Caco-2 (cell line): ENCODE results near the gene UBE2D4. TPM values are rescaled to one million over a fixed set of nuclear protein-coding genes. Genes with fewer than 3 reads are reported as not detected.
"Not testable (repeated sequence)": the region's sequence is repeated elsewhere in the genome, so short reads cannot be mapped to it uniquely, and the experiment has no call there.

Experiments
- BruUV-seq: library from RNA; stranded (reverse); fragments of 400-500 nt; replicated peaks from 2 replicates; lab custom pipeline; 2021; lab: Mats Ljungman, UMichigan
- CTCF ChIA-PET: fragments of 300-600 bp; sonication (Branson Sonifier 250); formaldehyde crosslinking; loops from one replicate; lab custom pipeline; 2022; ENCODE audit warnings: antibody characterized with exemption; lab: Charles Lee
- POLR2A ChIA-PET: fragments of 300-600 bp; sonication (Branson Sonifier 250); formaldehyde crosslinking; loops from one replicate; lab custom pipeline; 2022; ENCODE audit warnings: antibody characterized with exemption; lab: Charles Lee
- DNase-seq, 2 experiments: peaks; one replicate each; pipeline versions ENCODE4 v3.0.0 to v3.0.0-alpha.2; 2020 to 2022
- H3K27me3 ChIP-seq: replicated peaks from 2 replicates; pipeline ENCODE4 v1.6.0; 2011; ENCODE audit warnings: low read length; ENCODE audit not compliant: control insufficient read depth, insufficient read depth
- H3K36me3 ChIP-seq: 2 replicates; pipeline ENCODE4 v1.5.1; 2011; ENCODE audit warnings: low read length; ENCODE audit not compliant: control insufficient read depth, insufficient read depth
- H3K4me1 ChIP-seq: fragments of 250-450 bp; sonication (Bioruptor Pico); 2 replicates; pipeline ENCODE4 v1.5.1; 2020; ENCODE audit warnings: mild to moderate bottlenecking
- H3K4me3 ChIP-seq: 2 replicates; pipeline ENCODE4 v1.5.1; 2011; ENCODE audit warnings: low read depth, mild to moderate bottlenecking, control low read depth, low read length
- H3K9me3 ChIP-seq: fragments of 250-450 bp; sonication (Bioruptor Pico); 2 replicates; pipeline ENCODE4 v1.5.1; 2020; ENCODE audit warnings: mild to moderate bottlenecking, moderate library complexity
- H3K27ac Mint-ChIP-seq: one replicate; pipeline ENCODE4 v1.8.0; 2022; ENCODE audit warnings: mixed read lengths; ENCODE audit not compliant: unreplicated experiment
- H3K27me3 Mint-ChIP-seq: one replicate; pipeline ENCODE4 v1.8.0; 2022; ENCODE audit warnings: mixed read lengths; ENCODE audit not compliant: insufficient read depth, unreplicated experiment
- H3K36me3 Mint-ChIP-seq: one replicate; pipeline ENCODE4 v1.8.0; 2022; ENCODE audit warnings: mild to moderate bottlenecking, mixed read lengths; ENCODE audit not compliant: insufficient read depth, unreplicated experiment
- H3K4me1 Mint-ChIP-seq: one replicate; pipeline ENCODE4 v1.8.0; 2022; ENCODE audit warnings: low read depth, mixed read lengths; ENCODE audit not compliant: unreplicated experiment
- H3K4me3 Mint-ChIP-seq: one replicate; pipeline ENCODE4 v1.8.0; 2022; ENCODE audit warnings: mild to moderate bottlenecking, moderate library complexity, mixed read lengths; ENCODE audit not compliant: unreplicated experiment
- H3K9me3 Mint-ChIP-seq: one replicate; pipeline ENCODE4 v1.8.0; 2022; ENCODE audit warnings: mixed read lengths; ENCODE audit not compliant: unreplicated experiment
- CTCF ChIP-seq, 2 experiments: fragments of 200-600 bp in 1 of 2; IDR thresholded peaks; 1 replicate in 1 of 2; 2 replicates in 1 of 2; pipeline versions ENCODE4 v1.5.1 to v1.8.0; 2011 to 2022; ENCODE audit warnings: antibody characterized with exemption in 1 of 2, control low read depth in 1 of 2, inconsistent platforms in 1 of 2, low read depth in 1 of 2, low read length in 1 of 2, mild to moderate bottlenecking in 1 of 2, moderate library complexity in 1 of 2; ENCODE audit not compliant: insufficient read depth in 1 of 2, severe bottlenecking in 1 of 2, unreplicated experiment in 1 of 2
- intact Hi-C: fragments of 100-400 bp; cut with micrococcal nuclease; formaldehyde crosslinking; loops from one replicate; pipeline ENCODE4 v1.10.0; 2022; ENCODE audit not compliant: unreplicated experiment
- total RNA-seq: library from RNA; stranded (reverse); gene quantifications from 2 replicates; pipeline ENCODE4 v1.2.3, GENCODE V29; 2022

UBE2D4 gene
- total RNA-seq, 1 experiment from 2014 or later, result 15.4 TPM

- BruUV-seq, H3K9me3 ChIP-seq, H3K4me1 ChIP-seq, H3K27me3 Mint-ChIP-seq, H3K4me1 Mint-ChIP-seq, H3K36me3 ChIP-seq, H3K27me3 ChIP-seq, H3K4me3 Mint-ChIP-seq, intact Hi-C loops, H3K9me3 Mint-ChIP-seq, H3K36me3 Mint-ChIP-seq, H3K4me3 ChIP-seq, POLR2A ChIA-PET, CTCF ChIA-PET: not testable (repeated sequence)
- TF ChIP-seq CTCF (IDR thresholded peaks at IDR 0.05; ENCODE audit: insufficient read depth in 1 of 2, low read depth in 1 of 2, low read length in 1 of 2, severe bottlenecking in 1 of 2, unreplicated experiment in 1 of 2), result peak; percentile 41 to 70
- DNase-seq, result peak; percentile 77 to 83
- H3K27ac Mint-ChIP-seq, result peak overlapping the region; percentile 51
Observed at GRCh38 chr7:43985904-43986864, 59.9 kb downstream of the UBE2D4 start.

GRCh38 chr7:43987476-43987875 lies 61.2 kb downstream of the UBE2D4 start:
- H3K9me3 ChIP-seq, H3K27me3 ChIP-seq, BruUV-seq, H3K4me3 Mint-ChIP-seq, H3K36me3 Mint-ChIP-seq, H3K4me1 Mint-ChIP-seq, H3K9me3 Mint-ChIP-seq, H3K27ac Mint-ChIP-seq, DNase-seq, intact Hi-C loops, POLR2A ChIA-PET, H3K4me3 ChIP-seq, H3K36me3 ChIP-seq, H3K27me3 Mint-ChIP-seq, H3K4me1 ChIP-seq: not testable (repeated sequence)
- CTCF ChIA-PET, result interaction anchor here (0.7 kb wide), 1 partner anchor 123 kb away, joined by 5 read pairs; no protein-coding TSS in a partner anchor

GRCh38 chr7:43990011-43990585 lies 63.9 kb downstream of the UBE2D4 start:
- BruUV-seq, H3K36me3 ChIP-seq, H3K4me1 ChIP-seq, H3K9me3 ChIP-seq, DNase-seq, H3K9me3 Mint-ChIP-seq, H3K36me3 Mint-ChIP-seq, intact Hi-C loops, H3K27me3 ChIP-seq, CTCF ChIA-PET, POLR2A ChIA-PET, H3K27me3 Mint-ChIP-seq, H3K27ac Mint-ChIP-seq, H3K4me3 ChIP-seq, H3K4me3 Mint-ChIP-seq, H3K4me1 Mint-ChIP-seq: not testable (repeated sequence)

GRCh38 chr7:43990829-43991228 lies 64.6 kb downstream of the UBE2D4 start:
- DNase-seq, H3K9me3 Mint-ChIP-seq, H3K4me3 ChIP-seq, POLR2A ChIA-PET, H3K27ac Mint-ChIP-seq, H3K4me3 Mint-ChIP-seq, H3K4me1 Mint-ChIP-seq, H3K27me3 ChIP-seq, BruUV-seq, H3K4me1 ChIP-seq, H3K36me3 ChIP-seq, CTCF ChIA-PET, intact Hi-C loops, H3K27me3 Mint-ChIP-seq, H3K36me3 Mint-ChIP-seq, H3K9me3 ChIP-seq: not testable (repeated sequence)

- H3K36me3 Mint-ChIP-seq, H3K27me3 Mint-ChIP-seq, CTCF ChIA-PET, H3K27ac Mint-ChIP-seq, H3K4me1 Mint-ChIP-seq, H3K9me3 ChIP-seq, DNase-seq, POLR2A ChIA-PET, H3K4me1 ChIP-seq, H3K4me3 Mint-ChIP-seq, intact Hi-C loops, BruUV-seq, H3K9me3 Mint-ChIP-seq, H3K4me3 ChIP-seq, H3K27me3 ChIP-seq, H3K36me3 ChIP-seq: not testable (repeated sequence)
Observed at GRCh38 chr7:43992896-43993295, 66.7 kb downstream of the UBE2D4 start.

GRCh38 chr7:43994681-43995080 lies 68.4 kb downstream of the UBE2D4 start:
- CTCF ChIA-PET, H3K4me1 Mint-ChIP-seq, DNase-seq, H3K4me3 Mint-ChIP-seq, H3K4me1 ChIP-seq, H3K36me3 Mint-ChIP-seq, H3K27me3 Mint-ChIP-seq, BruUV-seq, intact Hi-C loops, H3K9me3 Mint-ChIP-seq, H3K36me3 ChIP-seq, H3K27me3 ChIP-seq, H3K9me3 ChIP-seq, H3K4me3 ChIP-seq, H3K27ac Mint-ChIP-seq, POLR2A ChIA-PET: not testable (repeated sequence)
